K562 (cell line): ENCODE data around the gene CCDC172. TPM values are rescaled to one million over a fixed set of nuclear protein-coding genes. Genes with fewer than 3 reads are reported as not detected.

Source experiments
- ATAC-seq: fragments of 200-7000 bp; cut with Tn5 transposase; 3 replicates; pipeline ENCODE4 v1.9.1; 2020; ENCODE audit warnings: moderate library complexity
- BruUV-seq: library from RNA; stranded (reverse); fragments of 400-500 nt; replicated peaks from 2 replicates; lab custom pipeline; 2021; lab: Mats Ljungman, UMichigan
- CTCF ChIA-PET: fragments of 300-600 bp; formaldehyde crosslinking; extraction: SDS; loops from one replicate; lab custom pipeline; 2021; ENCODE audit warnings: low intra/inter-chr PET ratio; lab: Yijun Ruan, JAX
- POLR2A ChIA-PET: fragments of 300-600, 350-650 bp; sonication (Branson Sonifier 250); formaldehyde crosslinking; extraction: SDS; loops from one replicate; lab custom pipeline; 2021; ENCODE audit warnings: antibody characterized with exemption, inconsistent platforms; lab: Yijun Ruan, JAX
- DNase-seq, 4 experiments: peaks; one replicate each; pipeline versions ENCODE4 v3.0.0 to v3.0.0-alpha.2; 2011 to 2018; ENCODE audit warnings: low spot score in 3 of 4, mixed read lengths in 3 of 4; ENCODE audit errors: extremely low read depth in 1 of 4
- FAIRE-seq: peaks from 2 replicates; lab custom pipeline; 2011; peaks lifted over from hg19 to GRCh38; lab: Jason Lieb, UNC
- H2AFZ ChIP-seq: 2 replicates; pipeline ENCODE4 v1.6.0; 2011; ENCODE audit warnings: low read depth, low read length, control low read depth, inconsistent platforms
- H3K27ac ChIP-seq: fragments of 200-600 bp; 3 replicates; pipeline ENCODE4 v1.8.0; 2011; ENCODE audit warnings: low read depth, mild to moderate bottlenecking, control low read depth, inconsistent platforms, low read length, moderate library complexity, mixed read lengths; ENCODE audit errors: extremely low read depth
- H3K27me3 ChIP-seq, 2 experiments: fragments of 300-600 bp in 1 of 2; 2 replicates in 1 of 2; 3 replicates in 1 of 2; pipeline versions ENCODE4 v1.6.0 to v1.8.0; 2011; ENCODE audit warnings: inconsistent platforms in 2 of 2, low read length in 2 of 2, mild to moderate bottlenecking in 1 of 2, mixed read lengths in 1 of 2, moderate library complexity in 1 of 2; ENCODE audit not compliant: control insufficient read depth in 2 of 2, insufficient read depth in 2 of 2
- H3K36me3 ChIP-seq: fragments of 300-600 bp; 3 replicates; pipeline ENCODE4 v1.8.0; 2011; ENCODE audit warnings: mild to moderate bottlenecking, low read length, inconsistent platforms; ENCODE audit not compliant: control insufficient read depth, insufficient read depth
- H3K4me1 ChIP-seq, 2 experiments: fragments of 200-600 bp in 1 of 2; replicated peaks in 1 of 2; 2 replicates in 1 of 2; 3 replicates in 1 of 2; pipeline versions ENCODE4 v1.5.1 to v1.8.0; 2011; ENCODE audit warnings: inconsistent platforms in 2 of 2, low read length in 2 of 2, mild to moderate bottlenecking in 1 of 2, mixed read lengths in 1 of 2, moderate library complexity in 1 of 2; ENCODE audit not compliant: control insufficient read depth in 2 of 2, insufficient read depth in 2 of 2
- H3K4me2 ChIP-seq: 2 replicates; pipeline ENCODE4 v1.6.1; 2011; ENCODE audit warnings: low read length, control low read depth, inconsistent platforms, mixed read lengths; ENCODE audit not compliant: insufficient read depth
- H3K4me3 ChIP-seq: fragments of 200-600 bp; sonication (generic), shearing (Covaris generic); 2 replicates; pipeline ENCODE4 v1.5.1; 2016; ENCODE audit warnings: control low read depth, inconsistent platforms
- H3K79me2 ChIP-seq: fragments of 200-600 bp; 3 replicates; pipeline ENCODE4 v1.8.0; 2011; ENCODE audit warnings: low read length, inconsistent platforms; ENCODE audit not compliant: control insufficient read depth, insufficient read depth
- H3K9ac ChIP-seq, 2 experiments: 2 replicates each; pipeline versions ENCODE4 v1.6.0 to v1.6.1; 2011; ENCODE audit warnings: low read depth in 2 of 2, low read length in 2 of 2, control low read depth in 1 of 2, inconsistent platforms in 1 of 2, mild to moderate bottlenecking in 1 of 2, mixed read lengths in 1 of 2; ENCODE audit not compliant: insufficient read depth in 1 of 2
- H3K9me1 ChIP-seq: one replicate; pipeline ENCODE4 v1.6.0; 2011; ENCODE audit warnings: inconsistent platforms, mild to moderate bottlenecking, low read length, moderate library complexity; ENCODE audit not compliant: control insufficient read depth, insufficient read depth
- H3K9me3 ChIP-seq: replicated peaks from 2 replicates; pipeline ENCODE4 v1.5.1; 2011; ENCODE audit warnings: low read depth, low read length, inconsistent platforms; ENCODE audit not compliant: control insufficient read depth, insufficient read depth
- H4K20me1 ChIP-seq: replicated peaks from 2 replicates; pipeline ENCODE4 v1.6.1; 2011; ENCODE audit warnings: low read length, inconsistent platforms, mixed read lengths; ENCODE audit not compliant: control insufficient read depth, insufficient read depth
- ADNP ChIP-seq: fragments of 200-800 bp; sonication (Bioruptor generic); IDR thresholded peaks from 2 replicates; pipeline ENCODE4 v1.6.1; 2016; ENCODE audit warnings: missing genetic modification characterization, missing compliant biosample characterization
- BCL6 ChIP-seq: fragments of 250-450 bp; sonication (Bioruptor Pico); IDR thresholded peaks from 2 replicates; pipeline ENCODE4 v1.4.0; 2020
- CBX3 ChIP-seq, 2 experiments: IDR thresholded peaks; 1 replicate in 1 of 2; 2 replicates in 1 of 2; pipeline ENCODE4 v1.6.1; 2012; ENCODE audit warnings: inconsistent platforms in 2 of 2, low read length in 2 of 2, borderline replicate concordance in 1 of 2, control low read depth in 1 of 2
- CHAMP1 ChIP-seq: fragments of 450-650 bp; IDR thresholded peaks from 2 replicates; pipeline ENCODE4 v1.6.1; 2016; ENCODE audit warnings: mild to moderate bottlenecking
- CHD1 ChIP-seq: fragments of 200-600 bp; sonication (generic); IDR thresholded peaks from one replicate; pipeline ENCODE4 v1.6.1; 2012; ENCODE audit warnings: mild to moderate bottlenecking, moderate library complexity, low read length, inconsistent platforms
- POLR2G ChIP-seq: fragments of 200-400 bp; formaldehyde crosslinking; IDR thresholded peaks from 2 replicates; pipeline ENCODE4 v1.6.1; 2017; ENCODE audit warnings: low read depth, mild to moderate bottlenecking, antibody characterized with exemption, low read length, moderate library complexity
- RBBP5 ChIP-seq: fragments of 200-600 bp; sonication (generic); IDR thresholded peaks from 2 replicates; pipeline ENCODE4 v1.6.1; 2012; ENCODE audit warnings: borderline replicate concordance, mild to moderate bottlenecking, low read length, control low read depth, inconsistent platforms; ENCODE audit not compliant: insufficient read depth, poor library complexity, severe bottlenecking
- TCF15 ChIP-seq: fragments of 250-450 bp; sonication (Bioruptor Pico); IDR thresholded peaks from 2 replicates; pipeline ENCODE4 v1.8.0; 2022; ENCODE audit warnings: moderate library complexity, mild to moderate bottlenecking, inconsistent platforms
- TEAD4 ChIP-seq, 2 experiments: sonication (generic) in 1 of 2; formaldehyde crosslinking in 1 of 2; IDR thresholded peaks; 2 replicates each; pipeline versions ENCODE4 v1.6.1 to v1.8.0; 2012 to 2022; ENCODE audit warnings: borderline replicate concordance in 1 of 2, inconsistent platforms in 1 of 2, low read length in 1 of 2, mild to moderate bottlenecking in 1 of 2, missing genetic modification reagents in 1 of 2
- ZNF143 ChIP-seq: sonication (generic); formaldehyde crosslinking; IDR thresholded peaks from 2 replicates; pipeline ENCODE4 v1.9.0; 2022; ENCODE audit warnings: mild to moderate bottlenecking, missing genetic modification reagents
- ZNF263 ChIP-seq: sonication (generic); formaldehyde crosslinking; IDR thresholded peaks from 2 replicates; pipeline ENCODE4 v1.8.0; 2022; ENCODE audit warnings: mild to moderate bottlenecking, missing genetic modification reagents, borderline replicate concordance
- ZNF561 ChIP-seq: fragments of 450-650 bp; formaldehyde crosslinking; conservative IDR thresholded peaks from 2 replicates; pipeline ENCODE4 v1.4.0; 2020; ENCODE audit warnings: mild to moderate bottlenecking, moderate library complexity
- WGBS: fragments of 100-300 bp; shearing (Covaris generic); methylation state at CpG from one replicate; pipeline ENCODE4 v1.1.6; 2016; ENCODE audit warnings: low coverage, mixed read lengths; ENCODE audit not compliant: insufficient coverage; ENCODE audit errors: missing lambda C conversion rate; 5-methylcytosine and 5-hydroxymethylcytosine counted together
- in situ Hi-C: fragments of 300-500 bp; cut with MboI; formaldehyde crosslinking; loops from 4 replicates; pipeline ENCODE4 v1.15.0; 2018; ENCODE audit warnings: inconsistent platforms, mixed read lengths
- intact Hi-C: fragments of 100-400 bp; cut with micrococcal nuclease; formaldehyde crosslinking; loops from 2 replicates; pipeline ENCODE4 v1.14.2; 2022
- polyA plus RNA-seq, 8 experiments: library from polyadenylated mRNA; depleted of rRNA in 4 of 8; stranded (reverse) in 5 of 8; unstranded in 3 of 8; fragments of >200 nt; fragmentation: Nextera tagmentation in 2 of 8; fragmentation: Illumina TruSeq in 1 of 8; extraction: Ambion mirVana in 2 of 8; extraction: Trizol in 1 of 8; gene quantifications; 2 replicates each; pipeline versions ENCODE4 v1.2.1 to v1.2.3, GENCODE V29; 2011 to 2014; ENCODE audit warnings: inconsistent platforms in 1 of 8, missing spikeins in 1 of 8
- total RNA-seq, 7 experiments: library from RNA; depleted of rRNA in 6 of 7; stranded (reverse); fragments of >200 nt in 6 of 7; fragmentation: Illumina TruSeq in 2 of 7; extraction: Trizol in 2 of 7; gene quantifications; 2 replicates each; pipeline versions ENCODE4 v1.2.1 to v1.2.3, GENCODE V29; 2011 to 2021; ENCODE audit warnings: low replicate concordance in 1 of 7
- TF ChIP-seq, protein P1 (sequence below): sonication (generic); formaldehyde crosslinking; IDR thresholded peaks from 2 replicates; pipeline ENCODE4 v1.8.1; 2023; ENCODE audit warnings: mild to moderate bottlenecking, missing genetic modification reagents, moderate library complexity

Gene CCDC172
- total and polyA plus RNA-seq, 9 of the 15 experiments (the other 6 are each of a cell fraction or from before 2014, with no cell fraction given): not detected

DNA sequence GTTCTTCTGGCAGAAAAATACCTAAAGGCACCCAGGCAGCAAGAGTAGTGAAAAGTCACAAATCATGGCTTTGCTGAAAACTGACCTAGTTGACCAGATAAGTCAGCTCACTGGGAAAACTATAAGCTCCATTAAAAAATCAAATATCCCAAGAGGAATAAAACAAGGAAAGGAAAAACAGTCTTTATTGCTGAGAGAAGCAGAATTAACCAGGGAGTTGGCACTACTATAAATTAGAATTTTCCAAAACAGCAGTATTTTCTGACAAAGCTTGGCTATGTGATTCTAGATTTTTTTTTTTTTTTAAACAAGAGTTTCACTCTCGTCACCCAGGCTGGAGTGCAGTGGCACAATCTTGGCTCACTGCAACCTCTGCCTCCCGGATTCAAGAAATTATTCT lies 12.6 kb downstream of the CCDC172 start:
- no peaks in the 10 kb centered on the region for H3K79me2 ChIP-seq
- FAIRE-seq (no peak), ATAC-seq (no peak), DNase-seq (no peak)
- no peaks in the 10 kb centered on the region for H3K27me3 ChIP-seq
- H3K36me3 ChIP-seq: no peaks in the 10 kb centered on the region
- no peak overlapping the region for H2AFZ ChIP-seq
- no peak overlapping the region for H3K27ac ChIP-seq
- WGBS: 0% methylated on average over 2 of the region's 2 CpGs
- H3K9ac ChIP-seq: no peak overlapping the region
- intact Hi-C loops (no loop called here), in situ Hi-C loops (no loop called here)
- H3K9me1 ChIP-seq: no peaks in the 10 kb centered on the region
- POLR2A ChIA-PET: no interaction called here
- no peaks in the 10 kb centered on the region for H3K4me1 ChIP-seq
- no peak overlapping the region for H3K4me3 ChIP-seq
- H3K4me2 ChIP-seq: no peak overlapping the region
- BruUV-seq: no TSS peak
- H3K9me3 ChIP-seq: no peaks in the 10 kb centered on the region
- CTCF ChIA-PET: no interaction called here
- H4K20me1 ChIP-seq: no peaks in the 10 kb centered on the region
- no peak for TF ChIP-seq CBX3 (IDR thresholded peaks at IDR 0.05; ENCODE audit: borderline replicate concordance in 1 of 2, low read length in 2 of 2)
- no peak for TF ChIP-seq CHD1
- no peak for TF ChIP-seq BCL6
- no peak for TF ChIP-seq ZNF263 (CRISPR knock-in tag)
- TF ChIP-seq POLR2G: no peak
- TF ChIP-seq ZNF143: no peak
- TF ChIP-seq ADNP: no peak
- TF ChIP-seq CHAMP1: no peak
- no peak for TF ChIP-seq TCF15 (CRISPR knock-in tag)
- TF ChIP-seq, protein P1, sequence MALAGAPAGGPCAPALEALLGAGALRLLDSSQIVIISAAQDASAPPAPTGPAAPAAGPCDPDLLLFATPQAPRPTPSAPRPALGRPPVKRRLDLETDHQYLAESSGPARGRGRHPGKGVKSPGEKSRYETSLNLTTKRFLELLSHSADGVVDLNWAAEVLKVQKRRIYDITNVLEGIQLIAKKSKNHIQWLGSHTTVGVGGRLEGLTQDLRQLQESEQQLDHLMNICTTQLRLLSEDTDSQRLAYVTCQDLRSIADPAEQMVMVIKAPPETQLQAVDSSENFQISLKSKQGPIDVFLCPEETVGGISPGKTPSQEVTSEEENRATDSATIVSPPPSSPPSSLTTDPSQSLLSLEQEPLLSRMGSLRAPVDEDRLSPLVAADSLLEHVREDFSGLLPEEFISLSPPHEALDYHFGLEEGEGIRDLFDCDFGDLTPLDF: no peak
- no peak for TF ChIP-seq ZNF561
- TF ChIP-seq TEAD4 (IDR thresholded peaks at IDR 0.05; ENCODE audit: low read length): no peak
- TF ChIP-seq TEAD4 (CRISPR knock-in tag; IDR thresholded peaks at IDR 0.05; ENCODE audit: borderline replicate concordance): no peak
- TF ChIP-seq RBBP5: no peak
